Glomerular visceral epithelial cell (primary cell): Measurements from ENCODE around the gene NPDC1.
"Not testable (repeated sequence)": the region's sequence is repeated elsewhere in the genome, so short reads cannot be mapped to it uniquely, and the experiment has no call there.

ENCODE experiments used
- DNase-seq: peaks from one replicate; pipeline ENCODE4 v3.0.0-alpha.2; 2016; ENCODE audit errors: extremely low spot score

NPDC1 gene

DNA sequence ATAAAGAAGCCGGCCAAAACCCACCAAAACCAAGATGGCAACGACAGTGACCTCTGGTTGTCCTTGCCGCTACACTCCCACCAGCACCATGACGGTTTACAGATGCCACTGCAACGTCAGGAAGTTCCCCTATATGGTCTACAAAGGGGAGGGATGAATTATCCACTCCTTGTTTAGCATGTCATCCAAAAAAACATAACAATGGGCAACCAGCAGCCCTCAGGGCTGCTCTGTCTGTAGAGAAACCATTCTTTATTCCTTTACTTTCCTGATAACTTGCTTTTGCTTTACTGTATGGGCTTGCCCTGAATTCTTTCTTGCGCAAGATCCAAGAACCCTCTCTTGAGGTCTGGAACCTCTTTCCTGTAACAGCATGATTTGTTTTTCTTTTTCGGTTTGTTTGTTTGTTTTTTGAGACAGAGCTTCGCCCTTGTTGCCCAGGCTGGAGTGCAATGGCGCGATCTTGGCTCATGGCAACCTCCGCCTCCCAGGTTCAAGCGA lies 29.3 kb upstream of the NPDC1 start:
- no peak for DNase-seq

- DNase-seq: no peak
These were observed 28.8 kb upstream of the NPDC1 start for GRCh38 chr9:137074657-137075274.

DNA sequence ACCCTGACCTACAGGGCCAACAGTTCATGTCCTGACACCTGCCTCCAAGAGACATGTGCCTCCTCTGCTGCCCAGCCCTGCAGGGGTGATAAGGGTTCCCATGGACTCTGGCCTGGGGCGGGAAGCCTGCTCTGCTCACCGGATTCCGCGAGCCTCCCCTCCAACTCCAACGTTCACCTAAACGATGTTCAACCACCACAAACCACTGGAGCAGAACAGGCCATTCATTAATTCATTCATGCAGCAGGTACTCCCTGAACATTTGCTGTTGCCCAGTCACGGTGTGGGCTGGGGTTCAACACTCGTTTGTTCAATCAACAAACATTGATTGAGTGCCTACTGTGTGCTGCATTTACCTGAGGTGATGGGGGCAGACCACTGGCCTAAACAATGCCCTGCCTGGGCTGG lies 28.0 kb upstream of the NPDC1 start:
- no peak for DNase-seq

- no peak for DNase-seq
These were observed 25.3 kb upstream of the NPDC1 start for GRCh38 chr9:137071282-137071681.

GRCh38 chr9:137070906-137071275 lies 24.9 kb upstream of the NPDC1 start:
- no peak for DNase-seq

GRCh38 chr9:137070201-137070905 lies 24.4 kb upstream of the NPDC1 start, which contains the start of gene SAPCD2:
Gene SAPCD2, minus strand, starts transcription at chr9:137070557. Its CDS starts 97 bp downstream, at chr9:137070460.
- peak; percentile 93 for DNase-seq

DNA sequence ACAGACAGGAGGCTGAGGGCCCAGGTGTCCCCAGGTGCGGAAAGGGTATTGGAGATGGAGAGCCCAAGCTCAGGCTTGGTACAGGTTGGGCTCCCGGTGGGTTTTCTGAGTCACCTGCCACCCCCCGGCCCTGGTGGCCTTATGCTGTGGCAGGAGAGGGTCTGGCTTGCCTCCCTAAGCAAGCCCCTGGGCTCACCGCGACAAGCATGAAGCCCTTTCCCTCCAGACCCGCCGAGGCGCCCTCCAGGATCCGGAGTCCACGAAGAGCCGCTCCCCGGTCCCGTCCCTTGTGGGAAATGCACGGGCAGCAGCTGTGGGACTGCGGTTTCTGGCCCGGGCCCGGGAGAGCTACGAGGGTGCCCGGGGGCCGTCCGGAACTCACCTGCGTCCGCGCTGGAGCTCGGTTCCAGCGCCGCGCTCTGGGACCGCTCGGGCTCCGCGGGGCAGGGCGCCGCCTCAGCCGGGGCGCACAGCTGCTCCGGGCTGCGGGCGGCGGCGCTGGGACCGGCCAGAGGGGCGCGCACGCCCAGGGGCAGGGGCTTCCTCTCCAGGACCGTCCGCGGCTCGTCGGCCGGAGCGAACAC lies 23.6 kb upstream of the NPDC1 start:
- DNase-seq: no peak

- no peak for DNase-seq
These were observed 22.8 kb upstream of the NPDC1 start for GRCh38 chr9:137068539-137069507.

DNA sequence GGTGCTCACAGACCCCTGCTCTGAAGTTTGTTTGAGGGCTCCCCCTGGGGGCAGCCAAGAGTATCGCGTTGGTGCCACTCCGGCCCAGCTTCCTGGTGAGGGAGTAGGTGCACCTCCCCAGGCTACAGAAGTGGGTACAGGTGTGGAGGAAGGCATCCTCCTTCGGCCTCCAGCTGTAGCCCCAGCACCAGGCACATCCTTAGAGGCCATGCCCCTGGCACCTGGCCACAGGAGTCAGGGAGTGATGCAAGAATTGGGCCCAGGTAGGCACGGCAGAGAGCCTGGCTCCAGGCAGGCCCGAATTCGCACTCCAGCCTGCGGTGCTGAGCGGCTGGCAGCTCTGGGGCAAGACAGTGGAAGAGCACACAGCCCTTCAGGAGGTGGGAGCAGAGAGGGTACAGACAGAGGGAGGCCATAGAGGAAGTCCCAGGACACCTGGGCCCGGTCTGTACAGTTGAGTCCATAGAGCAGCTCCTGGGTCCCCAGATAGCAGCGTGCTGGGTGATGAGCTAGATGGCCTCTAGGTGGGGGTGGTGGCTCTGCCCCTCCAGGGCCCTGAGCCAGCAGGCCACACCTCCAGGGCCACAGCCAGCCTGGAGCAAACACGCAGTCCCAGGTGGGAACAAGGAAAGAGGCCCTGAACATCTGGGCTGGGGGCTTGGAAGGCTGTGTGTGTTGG lies 22.0 kb upstream of the NPDC1 start:
- peak; percentile 75 for DNase-seq

DNA sequence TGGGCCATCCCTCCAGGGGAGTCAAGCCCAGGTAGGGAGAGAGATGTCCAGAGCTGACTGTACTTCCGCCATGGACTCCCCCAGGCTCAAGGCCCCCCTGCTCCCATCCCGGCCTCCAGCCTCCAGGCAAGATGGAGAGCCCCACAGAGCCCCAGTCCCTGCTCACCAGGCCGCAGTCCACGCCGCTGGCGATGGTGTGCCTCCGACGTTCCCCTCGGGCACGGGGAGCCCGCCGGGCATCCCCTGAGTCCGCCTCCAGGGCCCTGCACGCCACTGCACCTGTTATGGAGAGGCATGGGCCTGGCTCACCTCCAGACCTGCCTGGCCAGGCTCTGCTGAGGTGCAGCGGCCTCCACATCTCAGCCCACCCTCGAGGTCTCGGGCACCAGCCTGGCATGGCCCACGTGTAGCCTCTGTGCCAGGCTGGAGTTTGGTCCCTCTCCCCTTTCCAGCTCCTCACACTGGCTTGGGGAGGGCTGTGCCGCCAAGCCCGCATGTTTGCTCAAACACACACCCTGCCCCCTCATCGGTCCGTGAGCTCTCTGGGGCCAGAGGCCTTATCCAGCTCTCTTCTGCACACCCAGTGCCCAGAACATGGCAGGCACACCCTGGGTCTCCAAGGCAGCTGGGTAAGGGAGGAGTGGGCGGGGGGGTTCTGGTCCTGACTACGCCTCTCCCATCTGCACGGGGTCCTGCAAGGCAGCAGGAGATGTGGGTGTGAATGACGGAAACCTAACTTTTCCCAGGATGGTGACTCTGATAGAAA lies 20.3 kb upstream of the NPDC1 start:
- DNase-seq: no peak

- no peak for DNase-seq
These were observed 19.5 kb upstream of the NPDC1 start for GRCh38 chr9:137065336-137065967.

- DNase-seq: no peak
These were observed 18.8 kb upstream of the NPDC1 start for GRCh38 chr9:137064880-137065164.

- DNase-seq: peak; percentile 68
These were observed 18.3 kb upstream of the NPDC1 start for GRCh38 chr9:137064027-137064879.

- no peak for DNase-seq
These were observed 17.5 kb upstream of the NPDC1 start for GRCh38 chr9:137063311-137064026.

DNA sequence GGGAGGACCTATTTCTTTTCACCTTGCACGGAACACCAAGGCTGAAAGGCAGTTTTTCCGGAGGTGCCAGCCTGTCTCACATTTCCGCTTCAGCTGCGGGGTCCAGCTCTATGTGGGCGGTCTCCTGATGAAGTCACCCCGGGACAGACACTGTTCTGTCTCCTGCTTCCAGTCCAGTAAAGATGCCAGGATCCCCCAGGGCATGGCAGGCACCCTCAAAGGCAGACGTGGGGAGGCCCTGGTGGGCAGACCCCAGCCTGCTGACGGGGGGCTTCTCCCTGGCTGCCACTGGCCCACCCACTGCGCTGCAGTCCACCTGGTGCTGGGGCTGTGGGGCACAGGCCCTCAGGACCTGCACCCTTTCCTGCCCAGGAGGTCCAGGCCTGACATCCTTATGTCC lies 16.8 kb upstream of the NPDC1 start:
- DNase-seq: not testable (repeated sequence)

GRCh38 chr9:137062384-137062783 lies 16.4 kb upstream of the NPDC1 start:
- DNase-seq: no peak

DNA sequence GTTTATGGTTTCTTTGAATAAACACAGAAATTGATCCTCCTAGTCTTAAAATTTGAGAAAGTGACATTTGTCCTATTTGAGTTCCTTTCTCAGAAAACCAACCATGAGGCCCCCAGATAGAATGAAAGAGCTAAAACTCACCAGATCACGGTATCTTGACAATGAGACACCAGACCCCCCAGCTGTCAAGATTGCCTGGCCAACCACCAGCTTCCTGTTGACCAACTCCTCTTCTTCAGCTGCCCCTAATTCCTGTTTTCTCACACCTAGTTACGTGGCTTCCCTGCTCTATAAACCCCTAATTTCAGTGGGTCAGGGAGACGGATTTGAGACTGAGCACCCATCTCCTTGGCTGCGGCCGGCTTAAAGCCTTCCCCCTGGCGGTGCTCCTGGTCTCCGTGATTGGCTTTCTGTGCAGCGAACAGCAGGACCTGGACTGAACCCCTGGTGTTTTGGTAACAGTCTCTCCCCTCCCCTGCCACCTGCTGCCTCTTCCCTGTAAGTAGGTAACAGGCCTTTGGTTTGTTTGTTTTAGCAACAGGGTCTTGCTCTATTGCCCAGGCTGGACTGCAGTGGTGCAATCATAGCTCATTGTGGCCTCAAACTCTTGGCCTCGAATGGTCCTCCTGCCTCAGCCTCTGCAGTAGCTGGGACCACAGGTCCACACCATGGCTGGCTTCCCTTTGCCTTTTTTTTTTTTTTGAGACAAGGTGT lies 12.7 kb upstream of the NPDC1 start:
- DNase-seq: no peak

GRCh38 chr9:137057545-137057944 lies 11.6 kb upstream of the NPDC1 start:
- DNase-seq: no peak
